A673 (cell line): ENCODE data around the gene CPA2. TPM values are rescaled to one million over a fixed set of nuclear protein-coding genes. Genes with fewer than 3 reads are reported as not detected.

Experiments
- BruUV-seq: library from RNA; stranded (reverse); fragments of 400-500 nt; replicated peaks from 2 replicates; lab custom pipeline; 2021; lab: Mats Ljungman, UMichigan
- CTCF ChIA-PET: fragments of 300-600 bp; sonication (Branson Sonifier 250); formaldehyde crosslinking; loops from one replicate; lab custom pipeline; 2022; ENCODE audit warnings: antibody characterized with exemption; lab: Charles Lee
- POLR2A ChIA-PET: fragments of 300-600 bp; sonication (Branson Sonifier 250); formaldehyde crosslinking; loops from one replicate; lab custom pipeline; 2022; ENCODE audit warnings: antibody characterized with exemption; ENCODE audit not compliant: low non-redundant PET; lab: Charles Lee
- DNase-seq: peaks from one replicate; pipeline ENCODE4 v3.0.0-alpha.2; 2015; ENCODE audit warnings: low spot score
- H3K27ac ChIP-seq: fragments of 200-600 bp; sonication (generic); 2 replicates; pipeline ENCODE4 v1.5.1; 2016; ENCODE audit warnings: mixed run types, low read depth, mild to moderate bottlenecking, mixed read lengths, antibody characterized with exemption, low read length; ENCODE audit not compliant: poor library complexity, severe bottlenecking
- H3K27me3 ChIP-seq: fragments of 200-600 bp; sonication (generic); replicated peaks from 2 replicates; pipeline ENCODE4 v1.6.1; 2017; ENCODE audit warnings: mixed run types, low read depth, mild to moderate bottlenecking, mixed read lengths, antibody characterized with exemption, low read length; ENCODE audit not compliant: insufficient read depth, poor library complexity
- H3K36me3 ChIP-seq: fragments of 200-600 bp; sonication (generic); 2 replicates; pipeline ENCODE4 v1.6.1; 2016; ENCODE audit warnings: mixed run types, mild to moderate bottlenecking, mixed read lengths, antibody characterized with exemption, low read length; ENCODE audit not compliant: insufficient read depth, poor library complexity, severe bottlenecking
- H3K4me1 ChIP-seq: fragments of 200-600 bp; sonication (generic); 2 replicates; pipeline ENCODE4 v1.6.1; 2017; ENCODE audit warnings: mixed run types, mild to moderate bottlenecking, mixed read lengths, antibody characterized with exemption, low read length; ENCODE audit not compliant: insufficient read depth, poor library complexity, severe bottlenecking
- H3K4me3 ChIP-seq: fragments of 200-600 bp; sonication (generic); 2 replicates; pipeline ENCODE4 v1.5.1; 2016; ENCODE audit warnings: low read depth, mixed run types, mild to moderate bottlenecking, mixed read lengths, low read length; ENCODE audit not compliant: poor library complexity, severe bottlenecking
- H3K9me3 ChIP-seq: fragments of 200-600 bp; sonication (generic); 2 replicates; pipeline ENCODE4 v1.6.1; 2016; ENCODE audit warnings: mixed run types, low read depth, mild to moderate bottlenecking, mixed read lengths, antibody characterized with exemption, low read length; ENCODE audit not compliant: poor library complexity, severe bottlenecking
- EZH2 ChIP-seq: fragments of 200-600 bp; sonication (generic); IDR thresholded peaks from 2 replicates; pipeline ENCODE4 v1.6.1; 2017; ENCODE audit warnings: borderline replicate concordance, low read depth, mild to moderate bottlenecking, mixed read lengths, antibody characterized with exemption, low read length; ENCODE audit not compliant: poor library complexity, severe bottlenecking
- intact Hi-C: fragments of 100-400 bp; cut with micrococcal nuclease; formaldehyde crosslinking; loops from one replicate; pipeline ENCODE4 v1.10.0; 2022; ENCODE audit not compliant: unreplicated experiment
- total RNA-seq: library from RNA; stranded (reverse); gene quantifications from 2 replicates; pipeline ENCODE4 v1.2.3, GENCODE V29; 2021
- TF ChIP-seq, protein P1 (sequence below): fragments of 300-800, 200-600 bp; sonication (generic); conservative IDR thresholded peaks from 2 replicates; pipeline ENCODE4 v1.5.1; 2017; ENCODE audit warnings: low read depth, mild to moderate bottlenecking, antibody characterized with exemption, low read length, moderate library complexity, mixed read lengths

CPA2 gene
- total RNA-seq, 1 experiment from 2014 or later, result 0.43 TPM

DNA sequence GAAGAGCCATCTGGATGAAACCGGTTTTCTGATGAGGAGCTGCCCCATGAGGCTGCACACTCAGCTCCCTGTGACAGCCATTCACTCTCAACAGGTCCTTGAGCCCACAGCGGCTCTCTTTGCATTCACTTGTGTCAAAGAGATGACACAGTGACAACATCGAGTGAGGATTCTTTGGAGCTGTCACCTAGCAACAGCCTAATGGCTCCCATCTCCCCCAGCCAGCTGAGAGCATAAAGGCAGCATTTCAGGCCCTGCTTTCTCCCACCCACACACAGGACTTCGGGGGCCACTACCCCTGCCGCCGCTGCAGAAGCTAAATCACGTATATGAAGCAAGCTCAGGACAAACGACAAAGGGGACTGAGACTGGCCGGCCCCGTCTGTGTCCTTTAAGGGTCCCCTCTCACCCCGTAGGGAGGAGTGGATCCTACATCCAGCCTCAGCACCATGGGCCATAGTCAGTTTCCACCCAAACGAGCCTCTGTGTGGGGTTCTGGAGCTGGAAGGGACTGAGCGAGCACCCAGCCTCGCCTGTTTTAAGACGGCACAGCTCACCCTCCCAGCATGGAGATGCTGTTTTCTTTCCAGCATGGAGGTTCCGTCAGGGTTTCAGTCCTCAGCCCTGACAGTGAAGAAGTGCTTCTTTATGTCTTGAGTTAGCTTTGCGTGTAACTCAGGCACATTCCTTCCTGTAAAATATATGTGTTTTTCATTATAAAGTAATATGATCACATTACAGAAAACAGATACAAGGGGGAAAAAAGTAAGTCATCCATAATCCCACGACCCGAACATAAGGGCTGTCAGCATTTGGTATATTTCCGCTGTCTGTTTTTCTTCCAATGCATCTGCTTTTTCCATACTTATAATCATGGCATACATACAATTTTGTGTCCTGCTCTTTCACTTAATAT lies 31.2 kb downstream of the CPA2 start:
- Histone ChIP-seq H3K9me3 (no peaks in the 10 kb centered on the region), H3K4me3 (no peak overlapping the region), H3K36me3 (no peaks in the 10 kb centered on the region), H3K27me3 (peaks cover 3% of the 10 kb centered on the region), H3K4me1 (no peaks in the 10 kb centered on the region), H3K27ac (no peak overlapping the region)
- DNase-seq, result no peak
- ChIA-PET POLR2A (no interaction called here), CTCF (no interaction called here)
- no peak for TF ChIP-seq EZH2
- TF ChIP-seq, protein P1, sequence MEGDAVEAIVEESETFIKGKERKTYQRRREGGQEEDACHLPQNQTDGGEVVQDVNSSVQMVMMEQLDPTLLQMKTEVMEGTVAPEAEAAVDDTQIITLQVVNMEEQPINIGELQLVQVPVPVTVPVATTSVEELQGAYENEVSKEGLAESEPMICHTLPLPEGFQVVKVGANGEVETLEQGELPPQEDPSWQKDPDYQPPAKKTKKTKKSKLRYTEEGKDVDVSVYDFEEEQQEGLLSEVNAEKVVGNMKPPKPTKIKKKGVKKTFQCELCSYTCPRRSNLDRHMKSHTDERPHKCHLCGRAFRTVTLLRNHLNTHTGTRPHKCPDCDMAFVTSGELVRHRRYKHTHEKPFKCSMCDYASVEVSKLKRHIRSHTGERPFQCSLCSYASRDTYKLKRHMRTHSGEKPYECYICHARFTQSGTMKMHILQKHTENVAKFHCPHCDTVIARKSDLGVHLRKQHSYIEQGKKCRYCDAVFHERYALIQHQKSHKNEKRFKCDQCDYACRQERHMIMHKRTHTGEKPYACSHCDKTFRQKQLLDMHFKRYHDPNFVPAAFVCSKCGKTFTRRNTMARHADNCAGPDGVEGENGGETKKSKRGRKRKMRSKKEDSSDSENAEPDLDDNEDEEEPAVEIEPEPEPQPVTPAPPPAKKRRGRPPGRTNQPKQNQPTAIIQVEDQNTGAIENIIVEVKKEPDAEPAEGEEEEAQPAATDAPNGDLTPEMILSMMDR, result no peak
- intact Hi-C loops, result no loop called here
- BruUV-seq, result no TSS peak

DNA sequence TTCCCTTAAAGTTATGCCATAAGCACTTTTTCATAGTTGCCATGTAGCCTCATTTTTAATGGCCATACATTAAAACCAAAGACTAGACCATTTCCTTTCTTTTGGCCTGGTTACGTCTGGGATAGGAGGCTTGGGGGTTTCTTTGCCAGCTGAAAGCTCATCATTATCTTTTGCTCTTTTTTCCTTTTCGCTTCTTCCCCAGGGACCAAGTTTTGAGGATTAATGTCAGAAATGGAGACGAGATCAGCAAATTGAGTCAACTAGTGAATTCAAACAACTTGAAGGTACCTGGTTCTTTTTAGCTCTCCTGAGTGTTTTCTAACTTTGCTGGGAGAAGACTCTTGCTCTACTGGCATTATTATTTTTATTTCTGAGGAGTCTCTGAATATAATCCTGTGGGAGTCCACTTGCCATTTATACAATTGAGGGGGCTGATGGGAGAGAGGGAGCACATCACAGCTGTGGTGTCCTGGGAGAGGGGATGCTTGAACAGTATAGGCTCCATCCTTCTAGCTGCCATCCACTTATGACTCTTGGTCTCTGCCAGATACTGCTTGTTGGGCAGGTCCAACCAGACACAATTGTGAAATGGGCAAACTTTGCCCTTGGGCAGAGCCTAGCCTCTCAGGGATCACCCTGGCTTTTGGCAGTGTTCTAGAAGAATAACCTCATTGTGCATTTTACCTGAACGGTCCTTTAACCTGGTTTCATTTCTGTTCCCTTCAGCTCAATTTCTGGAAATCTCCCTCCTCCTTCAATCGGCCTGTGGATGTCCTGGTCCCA lies 32.1 kb downstream of the CPA2 start:
- no peaks in the 10 kb centered on the region for H3K4me1 ChIP-seq
- no peak for DNase-seq
- intact Hi-C loops, result no loop called here
- TF ChIP-seq, protein P1, result no peak
- TF ChIP-seq EZH2, result no peak
- POLR2A ChIA-PET, result interaction anchor here (0.6 kb wide), 1 partner anchor 362 kb away, joined by 3 read pairs; no protein-coding TSS in a partner anchor
- no peaks in the 10 kb centered on the region for H3K9me3 ChIP-seq
- no peak overlapping the region for H3K4me3 ChIP-seq
- CTCF ChIA-PET, result no interaction called here
- H3K27ac ChIP-seq, result no peak overlapping the region
- H3K36me3 ChIP-seq, result no peaks in the 10 kb centered on the region
- H3K27me3 ChIP-seq, result peaks cover 4% of the 10 kb centered on the region
- BruUV-seq, result no TSS peak

DNA sequence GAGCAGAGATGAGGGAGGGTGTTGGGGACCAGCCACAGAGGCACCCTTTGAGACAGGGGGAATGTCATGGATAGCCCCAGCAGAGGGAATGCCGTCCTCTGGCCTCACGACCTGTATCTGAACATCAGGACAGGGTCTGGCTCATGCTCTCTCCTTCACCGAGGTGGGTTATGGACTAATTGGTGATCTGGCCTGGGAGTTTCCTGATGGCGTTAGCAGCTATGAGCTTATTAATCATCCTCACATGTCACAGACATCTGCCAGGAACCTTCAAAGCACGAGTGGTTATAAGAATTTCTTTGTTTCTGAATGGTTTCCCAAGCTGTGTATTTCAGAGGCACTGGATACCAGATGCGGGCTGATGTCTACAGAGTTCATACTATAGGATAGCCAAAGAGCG lies 33.2 kb downstream of the CPA2 start:
- Histone ChIP-seq H3K36me3 (no peaks in the 10 kb centered on the region), H3K27ac (no peak overlapping the region), H3K9me3 (no peaks in the 10 kb centered on the region), H3K4me3 (no peak overlapping the region), H3K4me1 (no peaks in the 10 kb centered on the region), H3K27me3 (peaks cover 4% of the 10 kb centered on the region)
- DNase-seq, result no peak
- intact Hi-C loops, result no loop called here
- ChIA-PET POLR2A (no interaction called here), CTCF (no interaction called here)
- BruUV-seq, result no TSS peak
- no peak for TF ChIP-seq EZH2
- TF ChIP-seq, protein P1, result no peak
